IPS-18a (cell line): ENCODE measurements around the gene CSNK1G2.

Source experiments
- H3K27ac ChIP-seq: one replicate; pipeline ENCODE4 v1.5.1; 2013; ENCODE audit warnings: low read length
- H3K27me3 ChIP-seq: one replicate; pipeline ENCODE4 v1.6.1; 2013; ENCODE audit warnings: mild to moderate bottlenecking, low read length; ENCODE audit not compliant: control insufficient read depth, insufficient read depth
- H3K36me3 ChIP-seq: one replicate; pipeline ENCODE4 v1.6.1; 2013; ENCODE audit warnings: low read depth, low read length; ENCODE audit not compliant: control insufficient read depth
- H3K4me1 ChIP-seq: one replicate; pipeline ENCODE4 v1.6.1; 2013; ENCODE audit warnings: low read depth, low read length; ENCODE audit not compliant: control insufficient read depth
- H3K4me3 ChIP-seq: one replicate; pipeline ENCODE4 v1.5.1; 2013; ENCODE audit warnings: low read length
- H3K9ac ChIP-seq: one replicate; pipeline ENCODE4 v1.6.1; 2013; ENCODE audit warnings: mild to moderate bottlenecking, low read length, moderate library complexity
- H3K9me3 ChIP-seq: one replicate; pipeline ENCODE4 v1.6.1; 2013; ENCODE audit warnings: low read depth, low read length; ENCODE audit not compliant: control insufficient read depth

The CSNK1G2 gene

DNA sequence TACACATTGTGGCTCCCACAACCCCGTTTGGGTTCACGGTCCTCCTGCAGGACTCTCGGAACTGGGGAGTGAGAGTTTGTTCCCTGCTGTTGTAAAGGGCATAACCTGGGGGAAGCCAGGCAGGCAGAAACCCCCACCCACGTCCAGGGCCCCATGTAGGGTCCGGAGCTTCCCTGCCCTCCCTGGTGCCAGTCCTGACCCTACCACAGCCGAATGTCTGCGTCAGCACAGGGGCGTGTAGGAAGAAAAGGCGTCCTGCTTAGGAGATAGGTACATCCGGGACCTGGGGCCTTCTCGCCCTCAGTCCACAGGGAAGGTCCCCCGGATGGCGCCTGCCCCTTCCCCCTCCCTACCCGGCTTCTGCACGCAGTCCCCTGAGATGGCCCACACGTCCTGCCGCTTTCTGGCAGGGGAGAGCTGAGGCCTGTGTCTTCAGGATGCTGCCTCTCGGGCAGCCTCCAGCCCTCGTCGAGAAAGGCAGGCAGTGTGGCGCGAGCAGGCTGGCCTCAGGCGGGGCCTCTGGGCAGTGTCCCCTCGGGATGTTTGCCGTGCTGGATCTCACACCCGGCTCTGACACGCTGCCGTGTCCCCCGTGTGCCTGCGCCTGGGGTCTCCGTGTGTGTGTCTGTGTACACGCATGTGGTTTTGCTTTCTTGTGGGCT, 19.1 kb downstream of the CSNK1G2 start:
- Histone ChIP-seq H3K27ac (no peak overlapping the region), H3K9me3 (no peaks in the 10 kb centered on the region), H3K4me3 (no peak overlapping the region), H3K27me3 (no peaks in the 10 kb centered on the region), H3K36me3 (peaks cover 4% of the 10 kb centered on the region), H3K9ac (no peak overlapping the region), H3K4me1 (no peaks in the 10 kb centered on the region)

DNA sequence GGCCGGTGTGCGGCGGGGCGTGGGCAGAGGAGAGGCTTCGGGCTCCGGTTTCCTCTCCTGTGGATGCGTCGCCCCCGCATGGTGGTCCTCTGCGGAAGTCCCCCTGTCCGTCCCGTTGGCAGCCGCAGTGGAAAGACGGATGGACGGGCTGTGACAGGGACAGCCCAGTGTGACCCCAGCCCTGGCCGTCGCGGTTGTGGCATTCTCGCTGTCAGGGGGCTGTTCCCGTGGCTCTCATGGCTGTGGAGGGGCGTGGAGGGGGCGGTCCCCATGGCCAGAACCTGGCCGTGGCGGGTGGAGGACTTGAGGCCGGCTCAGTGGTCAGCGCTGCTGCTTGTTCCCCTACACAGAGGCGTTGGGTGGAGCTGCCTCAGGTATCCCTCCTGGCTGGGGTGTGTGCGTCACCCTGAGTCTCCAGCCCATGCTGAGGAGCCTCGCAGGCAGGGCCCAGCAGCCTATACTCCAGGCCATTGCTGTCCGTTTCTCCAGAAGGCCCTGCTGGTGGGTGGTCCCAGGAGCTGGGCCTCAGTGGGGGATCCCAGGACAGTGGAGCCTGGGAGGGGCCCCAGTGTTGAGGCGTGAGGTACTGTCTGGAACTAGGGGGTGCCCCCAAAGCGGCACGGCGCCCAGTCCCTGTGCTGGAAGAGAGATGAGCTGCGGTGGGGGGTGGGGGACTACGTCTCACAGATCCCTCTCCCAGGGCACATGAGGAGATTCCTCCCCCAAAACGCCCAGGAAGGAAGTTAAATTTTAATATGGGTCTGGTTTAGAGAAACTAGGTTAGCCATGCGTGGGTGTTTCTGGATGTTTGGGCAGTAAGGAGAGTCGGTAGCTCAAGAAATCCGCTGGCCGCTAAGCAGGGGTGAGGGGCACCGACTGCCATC, 20.3 kb downstream of the CSNK1G2 start:
- H3K4me1 ChIP-seq = no peaks in the 10 kb centered on the region
- H3K36me3 ChIP-seq = peaks cover 4% of the 10 kb centered on the region
- H3K9ac ChIP-seq = no peak overlapping the region
- H3K4me3 ChIP-seq = no peak overlapping the region
- no peaks in the 10 kb centered on the region for H3K9me3 ChIP-seq
- no peaks in the 10 kb centered on the region for H3K27me3 ChIP-seq
- no peak overlapping the region for H3K27ac ChIP-seq

DNA sequence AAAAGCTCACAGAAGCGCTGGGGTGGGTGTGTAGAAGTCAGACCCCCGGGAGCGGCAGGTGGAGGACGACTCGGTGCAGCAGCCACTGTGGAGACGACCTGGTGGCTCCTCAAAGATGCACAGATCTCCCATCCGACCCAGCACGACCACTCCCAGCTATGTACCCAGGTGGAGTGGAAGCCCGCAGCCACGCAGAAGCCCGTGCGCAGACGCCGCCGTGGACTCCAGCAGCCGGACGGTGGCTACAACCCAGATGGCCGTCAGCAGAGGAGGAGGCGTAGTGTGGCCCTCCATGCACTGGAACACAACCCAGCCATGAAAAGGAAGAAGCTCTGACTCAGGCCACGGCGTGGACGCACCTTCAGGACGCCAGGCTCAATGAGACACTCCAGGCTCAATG, 21.7 kb downstream of the CSNK1G2 start:
- Histone ChIP-seq H3K27me3 (no peaks in the 10 kb centered on the region), H3K36me3 (peaks cover 4% of the 10 kb centered on the region), H3K4me1 (no peaks in the 10 kb centered on the region), H3K27ac (no peak overlapping the region), H3K4me3 (no peak overlapping the region), H3K9me3 (no peaks in the 10 kb centered on the region), H3K9ac (no peak overlapping the region)

DNA sequence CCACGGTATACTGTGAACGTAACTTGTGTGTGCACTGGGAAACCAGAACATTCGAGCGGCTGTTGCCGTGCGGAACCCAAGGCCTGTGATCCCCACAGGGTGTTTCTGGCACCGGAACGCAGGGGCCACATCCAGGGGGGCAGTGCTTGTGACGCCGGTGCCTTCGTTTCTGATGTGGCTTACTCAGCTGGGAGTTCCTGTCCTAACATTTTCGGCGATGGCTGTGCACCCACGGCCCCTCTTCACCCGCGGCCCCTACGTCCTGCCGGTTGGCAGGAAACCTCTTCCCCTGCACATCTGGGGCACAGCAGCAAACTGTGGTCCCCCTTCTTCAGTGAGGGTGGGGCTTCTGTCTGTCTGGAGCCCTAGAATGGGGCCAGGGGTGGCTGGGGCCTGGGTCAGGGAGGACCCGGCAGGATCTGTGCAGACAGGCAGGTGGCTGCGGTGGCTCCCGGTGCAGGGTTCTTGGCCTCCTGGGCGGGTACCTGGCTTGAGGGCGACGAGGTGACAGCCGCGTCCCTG, 26.2 kb downstream of the CSNK1G2 start:
- Histone ChIP-seq H3K9me3 (no peaks in the 10 kb centered on the region), H3K27me3 (no peaks in the 10 kb centered on the region), H3K4me3 (no peak overlapping the region), H3K4me1 (no peaks in the 10 kb centered on the region), H3K27ac (no peak overlapping the region), H3K9ac (no peak overlapping the region), H3K36me3 (peaks cover 4% of the 10 kb centered on the region)

DNA sequence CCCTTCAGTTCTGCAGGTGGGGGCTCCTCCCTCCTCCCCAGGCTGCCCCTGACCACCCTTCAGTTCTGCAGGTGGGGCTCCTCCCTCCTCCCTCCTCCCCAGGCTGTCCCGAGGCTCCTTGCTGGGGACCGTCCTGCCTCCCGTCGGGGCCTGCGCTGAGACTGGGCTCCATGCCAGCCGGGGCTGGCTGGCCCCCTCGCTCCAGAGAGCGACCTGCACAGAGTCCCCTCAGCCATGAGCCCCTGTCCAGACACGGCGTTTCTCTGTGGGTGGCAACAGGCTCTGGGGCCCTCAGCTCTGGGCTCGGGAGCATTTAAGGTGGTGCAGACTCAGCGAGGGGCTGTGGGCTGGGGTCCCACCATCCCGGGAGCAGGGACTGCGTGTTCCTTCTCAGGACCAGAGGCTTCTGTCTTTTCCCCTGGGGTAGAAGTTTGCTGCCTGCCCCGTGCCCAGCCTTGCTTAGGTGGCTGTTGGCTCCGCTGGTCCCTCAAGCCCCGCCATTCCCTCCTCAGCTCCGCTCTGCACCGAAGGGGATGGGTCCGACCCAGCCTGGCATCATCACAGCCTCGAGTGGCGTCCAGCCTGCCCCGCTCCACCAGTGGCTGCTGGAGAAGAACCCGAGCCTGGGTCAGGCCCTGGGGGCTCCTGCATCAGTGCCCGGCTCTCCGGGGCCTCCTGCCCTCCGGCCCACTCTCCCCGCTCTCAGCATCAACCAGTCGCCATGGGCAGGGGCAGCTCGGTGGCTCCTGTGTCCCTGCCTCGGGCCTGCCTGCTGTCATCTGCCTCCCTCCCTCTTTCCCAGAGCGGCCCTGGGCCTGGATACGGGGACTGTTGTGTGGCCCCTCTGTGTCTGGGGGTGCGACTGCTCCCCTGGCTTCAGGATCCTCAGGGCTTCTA, 27.6 kb downstream of the CSNK1G2 start:
- Histone ChIP-seq H3K36me3 (peaks cover 4% of the 10 kb centered on the region), H3K27me3 (no peaks in the 10 kb centered on the region), H3K9me3 (no peaks in the 10 kb centered on the region), H3K4me3 (no peak overlapping the region), H3K9ac (no peak overlapping the region), H3K4me1 (no peaks in the 10 kb centered on the region), H3K27ac (no peak overlapping the region)

DNA sequence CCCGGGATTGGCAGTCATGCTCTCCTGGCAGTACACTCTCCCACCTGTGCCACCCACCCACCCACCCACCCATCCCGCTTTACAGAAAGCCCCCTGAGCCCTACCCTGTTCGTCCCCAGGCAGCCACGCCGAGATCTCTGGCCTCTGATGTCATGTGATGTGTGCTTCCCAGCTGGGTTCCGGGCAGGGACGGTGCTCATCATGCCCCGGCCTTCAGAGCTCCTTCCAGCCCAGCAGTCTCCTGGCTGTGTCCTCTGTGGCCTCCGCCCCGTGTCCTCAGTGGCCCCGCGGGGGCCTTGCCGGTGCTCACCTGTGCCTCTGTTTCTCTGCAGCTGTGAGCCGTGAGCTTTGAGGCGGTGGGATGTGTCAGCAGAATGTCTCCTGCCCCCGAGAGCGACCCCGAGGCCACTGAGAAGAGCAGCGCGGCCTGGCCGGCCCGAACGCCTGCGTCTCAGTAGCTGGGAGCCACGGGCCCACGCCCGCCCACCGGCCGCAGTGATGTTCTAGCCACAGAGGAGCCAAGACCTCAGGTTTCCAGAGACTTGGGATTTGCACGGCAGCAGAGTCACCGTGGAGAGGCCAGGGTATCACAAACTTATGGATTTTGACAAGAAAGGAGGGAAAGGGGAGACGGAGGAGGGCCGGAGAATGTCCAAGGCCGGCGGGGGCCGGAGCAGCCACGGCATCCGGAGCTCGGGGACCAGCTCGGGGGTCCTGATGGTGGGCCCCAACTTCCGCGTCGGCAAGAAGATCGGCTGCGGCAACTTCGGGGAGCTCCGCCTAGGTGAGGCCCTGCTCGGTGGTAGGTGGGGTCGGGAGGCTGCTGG, 28.4 kb downstream of the CSNK1G2 start:
- no peaks in the 10 kb centered on the region for H3K9me3 ChIP-seq
- no peak overlapping the region for H3K27ac ChIP-seq
- H3K27me3 ChIP-seq = no peaks in the 10 kb centered on the region
- no peaks in the 10 kb centered on the region for H3K4me1 ChIP-seq
- H3K4me3 ChIP-seq = no peak overlapping the region
- peaks cover 1% of the 10 kb centered on the region for H3K36me3 ChIP-seq
- no peak overlapping the region for H3K9ac ChIP-seq

DNA sequence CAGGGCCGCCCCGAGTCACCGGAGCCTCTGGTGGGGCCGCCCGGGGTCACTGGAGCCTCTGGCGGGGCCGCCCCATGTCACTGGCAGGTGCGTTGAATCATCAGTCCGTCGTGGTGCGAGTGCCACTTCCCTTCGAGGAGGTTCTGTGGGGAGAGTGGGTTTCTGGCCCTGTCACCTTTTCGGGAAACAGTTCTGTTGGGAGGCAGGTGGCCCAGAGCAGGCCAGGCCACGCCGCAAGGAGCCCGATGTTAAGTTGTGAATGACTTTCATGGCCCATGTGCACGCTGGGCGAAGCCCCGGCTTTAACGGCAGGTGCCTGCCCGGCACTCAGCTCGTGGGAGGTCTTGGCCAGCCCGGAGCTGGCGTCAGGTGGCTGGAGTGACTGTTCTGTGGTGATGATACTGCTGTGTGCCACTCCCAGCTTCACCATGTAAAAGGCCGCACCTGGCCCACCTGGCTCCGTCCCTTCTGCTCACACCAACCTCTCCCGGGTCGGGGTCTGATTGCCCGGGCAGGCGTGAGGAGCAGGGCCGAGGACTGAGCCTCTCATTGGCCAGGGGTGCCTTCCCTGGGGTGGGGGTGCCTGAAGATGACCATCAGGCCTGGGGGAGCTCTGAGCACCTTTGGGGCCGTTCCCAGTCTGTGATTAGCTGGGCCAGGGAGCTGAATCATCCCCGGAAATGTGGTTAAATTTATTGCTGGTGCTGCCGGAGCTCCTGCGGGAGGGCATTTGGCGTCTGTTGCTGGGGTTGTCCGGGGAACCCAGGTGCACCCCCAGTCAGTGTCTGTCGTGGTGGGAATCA, 29.2 kb downstream of the CSNK1G2 start:
- Histone ChIP-seq H3K27me3 (no peaks in the 10 kb centered on the region), H3K36me3 (peaks cover 4% of the 10 kb centered on the region), H3K27ac (no peak overlapping the region), H3K9me3 (no peaks in the 10 kb centered on the region), H3K4me1 (no peaks in the 10 kb centered on the region), H3K4me3 (no peak overlapping the region), H3K9ac (no peak overlapping the region)

DNA sequence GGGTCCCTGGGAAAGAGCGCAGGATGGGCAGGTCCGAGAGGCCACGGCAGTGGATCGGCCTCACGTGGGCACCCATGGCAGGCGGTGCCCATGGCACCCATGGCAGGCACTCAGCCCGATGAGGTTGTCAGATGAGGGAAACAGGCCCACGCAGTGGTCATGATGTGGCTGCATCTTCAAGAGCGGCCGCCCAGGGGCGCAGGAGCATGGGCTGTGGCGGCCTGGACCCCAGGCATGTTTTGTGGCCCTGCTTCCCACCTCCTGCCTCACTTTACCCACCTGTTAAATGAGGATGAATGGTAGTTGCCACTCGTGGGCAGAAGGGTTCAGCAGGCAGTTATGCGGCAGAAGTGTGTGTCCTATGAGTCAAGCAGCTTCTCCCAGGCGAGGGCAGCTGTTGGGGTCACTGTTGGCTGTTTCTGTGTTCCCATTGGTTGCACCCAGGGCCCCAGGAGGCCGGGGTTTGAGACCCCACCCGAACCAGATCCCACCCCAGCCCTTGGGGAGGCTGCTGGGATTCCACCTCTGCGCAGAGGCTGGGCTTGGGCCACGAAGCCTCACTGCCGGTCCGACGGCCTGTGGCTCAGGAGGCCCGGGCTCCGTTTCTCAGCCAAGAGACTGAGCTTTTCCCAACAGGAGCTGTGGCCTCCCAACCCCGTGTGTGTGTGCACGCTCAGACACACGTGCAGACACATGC, 30.0 kb downstream of the CSNK1G2 start:
- no peak overlapping the region for H3K27ac ChIP-seq
- H3K27me3 ChIP-seq = no peaks in the 10 kb centered on the region
- H3K9me3 ChIP-seq = no peaks in the 10 kb centered on the region
- H3K36me3 ChIP-seq = peaks cover 5% of the 10 kb centered on the region
- no peak overlapping the region for H3K9ac ChIP-seq
- H3K4me3 ChIP-seq = no peak overlapping the region
- H3K4me1 ChIP-seq = no peaks in the 10 kb centered on the region

DNA sequence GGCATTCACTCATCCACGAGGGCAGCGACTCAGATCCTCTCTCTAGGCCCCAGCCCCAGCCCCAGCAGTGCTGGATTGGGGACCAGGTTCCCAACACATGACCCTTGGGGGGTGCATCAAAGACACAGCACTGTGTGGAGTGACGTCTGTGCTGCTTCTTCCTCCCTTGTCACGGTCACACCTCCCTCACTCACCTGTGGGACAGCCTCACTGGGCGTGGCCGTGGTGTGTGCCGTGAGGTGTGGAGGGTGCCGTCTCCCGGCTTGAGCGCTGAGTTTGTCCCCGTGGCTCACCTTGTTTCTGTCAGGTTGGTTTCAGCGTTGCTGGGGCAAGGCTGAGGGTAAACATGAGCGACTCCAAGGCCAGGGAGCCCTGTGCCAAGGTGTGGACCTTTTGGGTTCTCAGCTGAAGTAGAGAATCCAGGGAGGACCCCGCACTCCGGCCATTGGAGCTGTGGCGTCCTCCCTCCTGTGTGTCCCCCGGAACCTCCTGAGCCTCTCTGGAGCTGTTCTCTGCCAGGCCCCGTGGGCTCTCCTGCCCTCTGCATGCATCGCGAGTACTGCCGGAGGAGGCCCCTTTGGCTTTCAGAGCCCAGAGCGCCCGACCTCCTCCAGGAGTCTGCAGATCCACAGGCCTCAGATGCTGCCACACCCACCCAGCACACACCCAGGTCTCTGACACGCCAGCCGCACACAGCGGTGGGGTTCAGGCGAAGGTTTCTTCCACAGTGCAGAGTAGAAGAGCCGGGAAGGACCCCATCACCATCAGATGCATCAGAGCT, 33.6 kb downstream of the CSNK1G2 start:
- no peak overlapping the region for H3K4me3 ChIP-seq
- no peak overlapping the region for H3K27ac ChIP-seq
- H3K9ac ChIP-seq = no peak overlapping the region

More for the DNA sequence above, 33.6 kb downstream of the CSNK1G2 start:
- no peaks in the 10 kb centered on the region for H3K9me3 ChIP-seq
- no peaks in the 10 kb centered on the region for H3K4me1 ChIP-seq
- H3K36me3 ChIP-seq = peaks cover 5% of the 10 kb centered on the region
- H3K27me3 ChIP-seq = no peaks in the 10 kb centered on the region
